HEK293T (cell line): Measurements from ENCODE around the gene HCFC1R1.

ENCODE experiments used
- CTCF ChIA-PET: fragments of 350-600 bp; formaldehyde crosslinking; extraction: SDS; loops from one replicate; lab custom pipeline; 2021; ENCODE audit warnings: antibody characterized with exemption, inconsistent platforms; lab: Yijun Ruan, JAX
- POLR2A ChIA-PET: fragments of 350-600 bp; formaldehyde crosslinking; extraction: SDS; loops from one replicate; lab custom pipeline; 2020; ENCODE audit warnings: antibody characterized with exemption, inconsistent platforms; lab: Yijun Ruan, JAX
- DNase-seq: peaks from one replicate; pipeline ENCODE4 v3.0.0; 2012; ENCODE audit warnings: mixed read lengths; ENCODE audit errors: extremely low spot score
- ARNT ChIP-seq: fragments of 450-650 bp; IDR thresholded peaks from 2 replicates; pipeline ENCODE4 v1.6.1; 2017; ENCODE audit warnings: mild to moderate bottlenecking
- BHLHE40 ChIP-seq: fragments of 450-650 bp; IDR thresholded peaks from 2 replicates; pipeline ENCODE4 v1.6.1; 2016; ENCODE audit warnings: mild to moderate bottlenecking, moderate library complexity, borderline replicate concordance
- CTBP1 ChIP-seq: fragments of 450-650 bp; IDR thresholded peaks from 2 replicates; pipeline ENCODE4 v1.6.1; 2016; ENCODE audit warnings: borderline replicate concordance
- ELF4 ChIP-seq: fragments of 450-650 bp; IDR thresholded peaks from 2 replicates; pipeline ENCODE4 v1.6.1; 2017; ENCODE audit warnings: antibody characterized with exemption
- FOXA1 ChIP-seq: fragments of 450-650 bp; IDR thresholded peaks from 2 replicates; pipeline ENCODE4 v1.6.1; 2016; ENCODE audit warnings: mild to moderate bottlenecking
- FOXK2 ChIP-seq: fragments of 450-650 bp; IDR thresholded peaks from 2 replicates; pipeline ENCODE4 v1.6.1; 2016; ENCODE audit warnings: mild to moderate bottlenecking
- FOXM1 ChIP-seq: fragments of 450-650 bp; IDR thresholded peaks from 2 replicates; pipeline ENCODE4 v1.6.1; 2017; ENCODE audit warnings: mild to moderate bottlenecking, borderline replicate concordance
- HDGF ChIP-seq: fragments of 450-650 bp; IDR thresholded peaks from 2 replicates; pipeline ENCODE4 v1.6.1; 2017; ENCODE audit warnings: antibody characterized with exemption, borderline replicate concordance
- L3MBTL2 ChIP-seq: fragments of 450-650 bp; conservative IDR thresholded peaks from 2 replicates; pipeline ENCODE4 v1.6.1; 2016; ENCODE audit warnings: mild to moderate bottlenecking
- LEF1 ChIP-seq: fragments of 450-650 bp; IDR thresholded peaks from 2 replicates; pipeline ENCODE4 v1.6.1; 2017; ENCODE audit warnings: mild to moderate bottlenecking, borderline replicate concordance
- NFRKB ChIP-seq: fragments of 450-650 bp; IDR thresholded peaks from 2 replicates; pipeline ENCODE4 v1.6.1; 2016; ENCODE audit warnings: mild to moderate bottlenecking, moderate library complexity
- PKNOX1 ChIP-seq: fragments of 450-650 bp; IDR thresholded peaks from 2 replicates; pipeline ENCODE4 v1.6.1; 2016
- SP1 ChIP-seq: fragments of 450-650 bp; IDR thresholded peaks from 2 replicates; pipeline ENCODE4 v1.6.1; 2017
- SUZ12 ChIP-seq: fragments of 450-650 bp; IDR thresholded peaks from 2 replicates; pipeline ENCODE4 v1.6.1; 2016; ENCODE audit warnings: mild to moderate bottlenecking
- TARDBP ChIP-seq: fragments of 450-650 bp; IDR thresholded peaks from 2 replicates; pipeline ENCODE4 v1.6.1; 2016
- ZNF384 ChIP-seq: fragments of 450-650 bp; IDR thresholded peaks from 2 replicates; pipeline ENCODE4 v1.6.1; 2016

HCFC1R1 gene

DNA sequence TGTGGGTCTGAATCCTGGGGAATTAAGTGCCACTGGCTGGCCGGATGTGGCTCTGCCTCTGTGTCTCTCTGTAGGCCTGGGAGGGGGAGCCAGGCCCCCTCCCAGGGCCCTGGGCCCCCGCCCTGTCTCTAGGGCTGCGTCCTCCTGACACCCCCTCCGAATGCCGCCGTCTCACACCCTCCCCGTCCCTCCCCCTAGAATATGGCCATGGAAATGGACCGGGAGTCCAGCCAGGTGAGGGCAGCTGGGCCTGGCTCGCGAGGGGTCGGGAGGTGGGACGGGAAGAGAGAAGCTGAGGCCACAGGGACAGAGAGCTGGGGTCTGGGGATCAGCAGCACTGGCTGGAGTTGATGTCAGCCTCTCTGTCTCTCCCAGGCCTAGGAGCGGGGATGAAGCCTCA, 27.4 kb downstream of the HCFC1R1 start:
- ChIA-PET POLR2A (interaction anchor here (0.8 to 0.9 kb wide), 2 partner anchors 16 to 43 kb away, joined by 3 read pairs; partner anchors contain the start of gene PKMYT1), CTCF (no interaction called here)
- no peak for TF ChIP-seq ARNT
- no peak for TF ChIP-seq FOXK2
- TF ChIP-seq FOXM1 = no peak
- TF ChIP-seq LEF1 = no peak
- DNase-seq = no peak

GRCh38 chr16:2992383-2993081, 31.2 kb downstream of the HCFC1R1 start:
- ChIA-PET POLR2A (interaction anchor here (2.0 kb wide), 1 partner anchor 12 kb away, joined by 8 read pairs; the partner anchor contains the start of gene PKMYT1), CTCF (no interaction called here)
- no peak for DNase-seq
- TF ChIP-seq TARDBP = no peak
- no peak for TF ChIP-seq FOXM1
- no peak for TF ChIP-seq NFRKB
- TF ChIP-seq SUZ12 = no peak
- TF ChIP-seq BHLHE40 = no peak

DNA sequence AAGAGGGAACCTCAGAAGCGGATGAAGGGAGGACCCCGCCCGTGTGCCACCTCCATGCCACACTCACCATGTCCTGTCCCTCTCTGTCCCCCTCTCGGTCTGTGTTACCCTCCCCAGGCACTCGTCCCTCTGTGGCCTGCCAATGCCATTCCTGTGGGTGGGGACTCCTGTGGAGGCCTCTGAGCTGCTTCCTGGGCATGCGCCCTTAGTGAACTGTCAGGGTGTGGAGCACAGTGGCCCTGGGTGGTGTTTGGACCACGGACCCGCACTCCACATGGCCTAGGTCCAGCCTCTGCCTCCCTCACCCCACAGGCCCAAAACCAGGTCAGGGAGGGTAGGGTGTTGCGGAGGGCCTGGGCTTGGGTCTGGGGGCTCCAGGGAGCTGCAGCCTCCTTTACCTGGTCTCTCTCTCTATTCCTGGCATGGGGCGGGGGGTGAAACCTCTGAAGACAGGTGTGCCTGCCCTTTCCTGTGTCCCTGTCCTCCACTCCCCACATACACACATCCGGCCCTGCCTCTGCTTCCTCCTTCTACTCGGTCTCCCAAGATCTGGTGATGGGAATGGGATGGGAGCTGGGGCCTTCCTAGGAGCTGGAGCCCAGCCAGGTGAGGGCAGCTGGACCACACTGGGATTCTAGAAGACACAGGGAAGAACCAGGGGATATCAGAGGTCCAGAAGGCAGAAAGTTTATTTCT, 32.0 kb downstream of the HCFC1R1 start:
- no peak for DNase-seq
- ChIA-PET CTCF (no interaction called here), POLR2A (interaction anchor here (0.5 to 2.0 kb wide), 2 partner anchors 11 to 1973 kb away, joined by 3 to 8 read pairs; partner anchors contain the start of gene PKMYT1)
- TF ChIP-seq FOXA1 (no peak), SP1 (no peak), ARNT (no peak), FOXK2 (no peak), NFRKB (no peak), TARDBP (no peak), ELF4 (no peak), CTBP1 (no peak), SUZ12 (no peak), HDGF (no peak), ZNF384 (no peak), PKNOX1 (no peak), L3MBTL2 (no peak), BHLHE40 (no peak), FOXM1 (no peak), LEF1 (no peak)

- no peak for TF ChIP-seq TARDBP
- TF ChIP-seq ZNF384 = no peak
- no peak for TF ChIP-seq NFRKB
- no peak for TF ChIP-seq L3MBTL2
- TF ChIP-seq SP1 = no peak
- no peak for TF ChIP-seq FOXA1
- DNase-seq = no peak
- ChIA-PET CTCF (no interaction called here), POLR2A (interaction anchor here (2.0 kb wide), 2 partner anchors 10 to 11 kb away, joined by 4 to 8 read pairs; partner anchors contain the start of gene PKMYT1)
Measured at GRCh38 chr16:2990891-2991290, 32.9 kb downstream of the HCFC1R1 start.

GRCh38 chr16:2988590-2989099, 35.1 kb downstream of the HCFC1R1 start:
- POLR2A ChIA-PET = interaction anchor here (0.7 to 2.0 kb wide), 3 partner anchors 8 to 146 kb away, joined by 3 to 4 read pairs (median 4); partner anchors contain the start of genes PKMYT1 and ZNF213
- CTCF ChIA-PET = no interaction called here
- no peak for TF ChIP-seq CTBP1
- no peak for TF ChIP-seq ELF4
- no peak for TF ChIP-seq FOXK2
- TF ChIP-seq FOXM1 = no peak
- no peak for TF ChIP-seq PKNOX1
- TF ChIP-seq TARDBP = no peak
- no peak for DNase-seq

DNA sequence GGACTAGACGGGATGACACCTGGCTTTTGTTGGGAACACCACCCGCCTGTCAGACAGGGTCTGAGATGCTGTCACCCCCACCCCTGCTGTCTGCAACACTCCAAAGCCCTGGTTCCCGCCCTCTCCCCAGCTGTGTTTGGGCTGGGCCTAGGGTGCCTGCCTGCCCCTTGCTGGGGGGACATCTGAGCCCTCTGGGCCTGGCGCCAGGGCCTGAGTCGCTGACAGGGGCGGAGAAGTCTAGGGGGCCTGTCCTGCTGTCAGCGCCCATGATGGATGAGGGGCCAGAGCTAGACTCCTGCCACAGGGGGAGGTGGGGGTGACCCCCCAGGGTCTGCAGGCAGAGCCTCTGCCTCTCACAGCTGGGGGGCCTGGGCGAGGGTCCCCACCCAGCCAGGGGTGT, 35.9 kb downstream of the HCFC1R1 start:
- ChIA-PET CTCF (interaction anchor here (1.1 kb wide), 1 partner anchor 31 kb away, joined by 3 read pairs; no protein-coding TSS in a partner anchor), POLR2A (interaction anchor here (1.2 kb wide), 1 partner anchor 147 kb away, joined by 3 read pairs; the partner anchor contains the start of gene ZNF213)
- TF ChIP-seq FOXM1 (no peak), PKNOX1 (peak; percentile 74)

More for the DNA sequence above, 35.9 kb downstream of the HCFC1R1 start:
- no peak for DNase-seq
